ENCODE results near the gene ENPP3. TPM values are rescaled to one million over a fixed set of nuclear protein-coding genes. Genes with fewer than 3 reads are reported as not detected.

ENPP3 gene
- total RNA-seq, 1 experiment from 2014 or later = 0.15 TPM

DNA sequence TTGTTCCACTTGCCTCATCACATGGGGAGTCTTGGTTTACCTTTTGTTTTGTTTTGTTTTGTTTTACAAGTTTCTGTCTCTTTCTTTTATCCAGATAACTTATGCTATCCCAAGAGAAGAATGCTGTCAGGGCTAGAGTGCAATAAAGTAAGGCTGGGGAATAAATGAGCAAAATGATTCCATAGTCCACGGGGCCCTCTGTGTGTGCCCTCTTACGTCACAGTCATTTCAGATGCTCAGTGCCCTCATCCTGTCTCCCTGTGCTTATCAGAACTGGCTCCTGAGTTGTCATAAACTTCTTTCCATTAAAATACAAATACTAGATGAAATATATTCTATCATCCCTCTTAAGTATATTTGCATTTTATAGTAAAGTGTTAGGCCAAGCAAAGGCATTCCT, 139.9 kb downstream of the ENPP3 start:
- H3K79me1 ChIP-seq (ENCODE audit: insufficient read depth, low read depth, low read length, poor library complexity, severe bottlenecking) = no peaks in the 10 kb centered on the region
- peaks cover 2% of the 10 kb centered on the region for H3K23me2 ChIP-seq (ENCODE audit: insufficient read length, low read depth, low read length, poor library complexity, severe bottlenecking)
- H2BK15ac ChIP-seq (ENCODE audit: low read depth, low read length) = no peak overlapping the region
- Mint-ChIP-seq H3K4me1 (peaks cover 4 to 11% of the 10 kb centered on the region in 2 experiments; a peak in 3 of 4 replicates), H3K9me3 (no peaks in the 10 kb centered on the region), H3K36me3 (ENCODE audit: insufficient read depth in 1 of 3, low read depth in 3 of 3) (no peaks in the 10 kb centered on the region), H3K27me3 (ENCODE audit: low read depth) (peaks cover 14% of the 10 kb centered on the region; the same call in 1 of the 2 replicates), H3K27ac (no peak overlapping the region), H3K4me3 (no peak overlapping the region)
- H3K4me2 ChIP-seq (ENCODE audit: insufficient read depth, insufficient read length, low read length) = no peak overlapping the region
- TF ChIP-seq, protein P1, sequence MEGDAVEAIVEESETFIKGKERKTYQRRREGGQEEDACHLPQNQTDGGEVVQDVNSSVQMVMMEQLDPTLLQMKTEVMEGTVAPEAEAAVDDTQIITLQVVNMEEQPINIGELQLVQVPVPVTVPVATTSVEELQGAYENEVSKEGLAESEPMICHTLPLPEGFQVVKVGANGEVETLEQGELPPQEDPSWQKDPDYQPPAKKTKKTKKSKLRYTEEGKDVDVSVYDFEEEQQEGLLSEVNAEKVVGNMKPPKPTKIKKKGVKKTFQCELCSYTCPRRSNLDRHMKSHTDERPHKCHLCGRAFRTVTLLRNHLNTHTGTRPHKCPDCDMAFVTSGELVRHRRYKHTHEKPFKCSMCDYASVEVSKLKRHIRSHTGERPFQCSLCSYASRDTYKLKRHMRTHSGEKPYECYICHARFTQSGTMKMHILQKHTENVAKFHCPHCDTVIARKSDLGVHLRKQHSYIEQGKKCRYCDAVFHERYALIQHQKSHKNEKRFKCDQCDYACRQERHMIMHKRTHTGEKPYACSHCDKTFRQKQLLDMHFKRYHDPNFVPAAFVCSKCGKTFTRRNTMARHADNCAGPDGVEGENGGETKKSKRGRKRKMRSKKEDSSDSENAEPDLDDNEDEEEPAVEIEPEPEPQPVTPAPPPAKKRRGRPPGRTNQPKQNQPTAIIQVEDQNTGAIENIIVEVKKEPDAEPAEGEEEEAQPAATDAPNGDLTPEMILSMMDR (conservative IDR thresholded peaks at IDR 0.05) = no peak
- no peak overlapping the region for H4K8ac ChIP-seq (replicated peaks; ENCODE audit: insufficient read length, low read depth, low read length)
- no peak overlapping the region for H4K91ac ChIP-seq (ENCODE audit: insufficient read length, low read depth, low read length)
- no peak overlapping the region for H2BK5ac ChIP-seq (ENCODE audit: insufficient read length, low read length)
- DNase-seq = no peak
- H3T11ph ChIP-seq (ENCODE audit: low read length) = no peak overlapping the region
- H3K18ac ChIP-seq (ENCODE audit: insufficient read length, low read depth, low read length) = no peak overlapping the region
- no peak overlapping the region for H3K4ac ChIP-seq (ENCODE audit: low read depth, low read length)
- no CpG with 5 or more reads among the region's 2 CpGs for WGBS (ENCODE audit: extremely low coverage, insufficient read length, low lambda C conversion rate)
- H4K5ac ChIP-seq (ENCODE audit: insufficient read length, low read depth, low read length) = no peak overlapping the region
- H3K56ac ChIP-seq (ENCODE audit: insufficient read length, low read depth, low read length) = no peak overlapping the region
- no peak overlapping the region for H2AFZ ChIP-seq (ENCODE audit: low read length)
- H3K27me3 ChIP-seq (ENCODE audit: insufficient read depth, low read length) = 0 out of 2 replicates have a peak, but pooled peaks cover 2% of the 10 kb centered on the region
- H3K14ac ChIP-seq (ENCODE audit: insufficient read depth, low read length) = no peak overlapping the region
- no peaks in the 10 kb centered on the region for H3K4me1 ChIP-seq (ENCODE audit: insufficient read depth, low read length)
- H2AK5ac ChIP-seq (ENCODE audit: insufficient read length, low read length) = no peak overlapping the region
- no peak overlapping the region for H2BK20ac ChIP-seq (ENCODE audit: low read depth, low read length, poor library complexity, severe bottlenecking)
- H3K9ac ChIP-seq (ENCODE audit: extremely low read depth, insufficient read length, low read length) = no peak overlapping the region
- no peak overlapping the region for H2BK12ac ChIP-seq (ENCODE audit: insufficient read length, low read depth, low read length)
- no peak overlapping the region for H3K23ac ChIP-seq (ENCODE audit: insufficient read length, low read depth, low read length)
- H4K20me1 ChIP-seq (ENCODE audit: control insufficient read depth, insufficient read depth, insufficient read length) = no peaks in the 10 kb centered on the region
- H2BK120ac ChIP-seq (ENCODE audit: low read depth, low read length, poor library complexity, severe bottlenecking) = no peak overlapping the region
- H3K79me2 ChIP-seq (ENCODE audit: insufficient read depth, low read length) = no peaks in the 10 kb centered on the region
- H3K9me3 ChIP-seq (ENCODE audit: control insufficient read depth, low read depth, low read length) = no peaks in the 10 kb centered on the region
- no peak overlapping the region for H3K27ac ChIP-seq (ENCODE audit: insufficient read length, low read depth, low read length)

Data from H9 (cell line).